Stromal cell of bone marrow (primary cell): ENCODE measurements around the gene EXOC4.
"Not testable (repeated sequence)": the region's sequence is repeated elsewhere in the genome, so short reads cannot be mapped to it uniquely, and the experiment has no call there.

Experiments used
- DNase-seq: peaks from one replicate; pipeline ENCODE4 v3.0.0-alpha.2; 2012; ENCODE audit warnings: low read depth

EXOC4 gene

DNA sequence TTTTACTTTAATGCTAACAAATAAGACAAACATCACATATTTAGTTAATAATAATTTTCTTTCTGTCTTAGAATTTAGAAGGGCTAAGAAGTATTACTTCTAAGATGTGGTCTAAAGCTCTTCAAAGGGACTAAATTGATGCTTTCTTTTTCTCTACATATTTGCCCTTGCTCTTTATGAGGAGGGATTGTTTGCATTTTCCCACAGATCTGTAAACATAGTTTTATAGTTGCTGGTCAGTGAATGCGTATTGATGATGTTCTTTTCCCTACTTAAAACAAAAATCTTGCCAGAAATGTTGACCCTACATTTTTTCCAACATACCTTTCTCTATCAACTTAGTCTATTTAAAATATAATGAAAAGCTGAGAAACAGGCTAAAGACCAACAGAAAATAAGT is 501.8 kb downstream of the EXOC4 start:
- no peak for DNase-seq

GRCh38 chr7:133755901-133756300 is 503.0 kb downstream of the EXOC4 start:
- DNase-seq = no peak

- DNase-seq = no peak
Observed at GRCh38 chr7:133761443-133761842, 508.6 kb downstream of the EXOC4 start.

GRCh38 chr7:133763076-133763640 is 510.3 kb downstream of the EXOC4 start:
- no peak for DNase-seq

DNA sequence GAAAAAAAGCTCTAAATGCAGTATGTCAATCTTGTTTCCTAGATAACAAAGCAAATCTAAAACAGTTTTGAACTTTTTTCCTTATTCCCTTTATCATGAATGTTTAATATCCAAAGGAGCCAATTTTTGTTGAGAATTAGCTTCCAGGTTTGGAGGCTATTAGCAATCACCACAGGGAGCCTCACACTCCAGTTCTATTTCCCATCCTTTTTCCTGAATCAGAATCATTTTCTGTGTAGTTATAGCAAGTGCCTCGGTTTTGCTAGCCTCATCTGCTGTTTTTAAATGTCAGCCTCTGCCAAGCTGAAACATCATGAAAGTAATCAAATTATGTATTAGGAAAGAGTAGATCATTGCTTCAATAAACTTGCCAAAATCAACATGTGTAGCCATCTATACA is 516.8 kb downstream of the EXOC4 start:
- no peak for DNase-seq

GRCh38 chr7:133770863-133771492 is 518.1 kb downstream of the EXOC4 start:
- peak; percentile 23 for DNase-seq

GRCh38 chr7:133771788-133772419 is 519.0 kb downstream of the EXOC4 start:
- no peak for DNase-seq

GRCh38 chr7:133773601-133774000 is 520.7 kb downstream of the EXOC4 start:
- DNase-seq = no peak

GRCh38 chr7:133775201-133775600 is 522.3 kb downstream of the EXOC4 start:
- no peak for DNase-seq

GRCh38 chr7:133776266-133776665 is 523.4 kb downstream of the EXOC4 start:
- no peak for DNase-seq

GRCh38 chr7:133777701-133778100 is 524.8 kb downstream of the EXOC4 start:
- no peak for DNase-seq

- no peak for DNase-seq
Observed at GRCh38 chr7:133778472-133778871, 525.6 kb downstream of the EXOC4 start.

DNA sequence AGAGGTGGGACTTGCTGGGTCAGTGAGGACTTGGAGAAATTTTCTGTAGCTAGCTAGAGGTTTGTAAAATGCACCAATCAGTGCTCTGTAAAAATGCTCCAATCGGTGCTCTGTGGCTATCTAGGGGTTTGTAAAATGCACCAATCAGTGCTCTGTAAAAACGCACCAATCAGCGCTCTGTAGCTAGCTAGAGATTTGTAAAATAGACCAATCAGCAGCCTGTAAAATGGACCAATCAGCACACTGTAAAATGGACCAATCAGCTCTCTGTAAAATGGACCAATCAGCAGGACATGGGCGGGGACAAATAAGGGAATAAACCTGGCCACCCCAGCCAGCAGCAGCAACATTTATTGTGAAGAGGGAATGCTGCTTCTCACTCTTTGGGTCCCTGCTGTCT is 526.7 kb downstream of the EXOC4 start:
- DNase-seq = not testable (repeated sequence)

DNA sequence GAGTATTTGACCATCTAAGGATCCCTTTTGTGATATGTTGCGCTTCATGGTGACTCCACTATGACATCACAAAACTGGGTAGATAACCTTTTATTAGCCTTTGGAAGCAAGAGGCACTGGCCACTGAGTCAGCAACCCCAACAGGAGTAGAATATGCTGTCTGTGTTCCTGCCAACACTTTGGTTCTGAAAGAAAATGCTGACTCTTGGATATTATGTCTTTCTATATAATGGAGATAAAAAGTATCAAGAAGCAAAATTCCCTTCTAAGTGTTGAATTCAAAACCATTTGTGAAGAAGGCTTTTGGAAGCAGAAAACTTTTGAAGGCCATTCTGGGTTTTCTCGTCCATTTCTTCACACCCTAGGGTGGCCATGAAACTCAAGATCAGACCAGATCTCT is 528.0 kb downstream of the EXOC4 start:
- DNase-seq = no peak

- no peak for DNase-seq
Observed at GRCh38 chr7:133781486-133782090, 528.7 kb downstream of the EXOC4 start.

DNA sequence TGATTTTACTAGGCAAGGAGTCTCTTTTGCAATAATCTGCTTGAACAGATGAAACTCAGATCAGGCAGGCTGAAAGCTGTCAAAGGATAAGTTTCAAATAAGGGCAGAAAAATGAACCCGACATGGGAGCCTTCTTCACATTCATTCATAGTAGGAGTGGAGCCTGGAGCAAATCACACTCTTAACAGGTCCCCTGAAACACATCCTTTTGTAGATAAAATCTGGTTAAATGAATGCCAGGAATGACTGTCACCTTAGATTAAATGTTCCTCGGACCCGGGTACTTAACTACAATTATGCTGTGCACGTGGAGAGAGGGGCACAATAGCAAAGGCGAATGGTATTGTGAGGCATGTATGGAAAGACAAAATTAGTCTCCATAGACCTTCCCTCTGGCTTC is 529.6 kb downstream of the EXOC4 start:
- DNase-seq = no peak

GRCh38 chr7:133783276-133783675 is 530.4 kb downstream of the EXOC4 start:
- DNase-seq = no peak

DNA sequence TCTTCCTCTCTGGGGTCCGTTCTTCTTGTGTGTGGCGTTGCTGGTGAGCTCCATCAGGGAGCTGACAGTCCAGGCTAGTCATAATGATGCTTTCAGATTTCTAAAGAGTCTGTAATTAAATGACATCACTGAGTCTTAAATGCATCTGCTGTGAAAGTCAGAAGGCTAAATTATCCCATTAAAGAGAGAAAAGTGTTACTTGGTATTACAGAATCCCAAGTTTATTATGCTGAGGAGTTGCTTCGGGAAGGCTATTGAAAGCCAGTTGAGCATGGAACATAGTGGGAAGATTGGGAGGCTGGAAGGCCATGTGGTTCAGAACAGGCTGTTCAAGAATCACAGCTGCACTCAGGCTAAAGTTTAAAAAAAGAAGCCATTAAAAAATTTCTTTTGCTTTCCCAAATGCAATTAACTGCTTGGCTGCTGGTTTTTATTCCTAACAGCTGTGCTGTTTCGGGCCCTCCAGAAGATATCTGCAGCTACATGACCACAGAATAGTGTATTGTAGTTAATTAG is 531.7 kb downstream of the EXOC4 start:
- no peak for DNase-seq

DNA sequence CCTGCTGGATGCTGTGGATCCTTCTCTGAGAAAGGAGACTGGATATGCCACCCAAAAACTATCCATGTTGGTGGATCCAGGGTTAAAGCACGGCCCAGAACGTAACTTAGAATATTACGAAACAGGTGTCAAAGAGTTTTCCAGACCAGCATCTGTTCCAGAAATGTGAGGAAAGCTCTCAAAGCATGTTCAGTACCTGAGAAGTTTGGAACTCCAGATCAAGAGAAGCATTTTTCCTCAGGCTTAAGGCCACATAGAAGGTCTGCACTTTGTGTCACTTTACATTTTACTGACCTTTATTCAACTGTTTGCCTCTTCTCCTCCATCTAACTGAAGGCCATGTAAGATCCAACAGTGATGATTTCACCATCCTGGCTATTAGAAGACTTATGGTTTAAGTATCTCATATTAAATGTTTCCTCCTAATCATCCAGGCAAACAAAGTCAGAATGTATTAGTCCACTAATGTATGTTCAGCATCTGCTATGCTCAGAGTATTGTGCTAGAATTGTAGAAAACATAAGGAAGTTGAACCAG is 533.6 kb downstream of the EXOC4 start:
- DNase-seq = no peak

- no peak for DNase-seq
Observed at GRCh38 chr7:133789974-133790373, 537.1 kb downstream of the EXOC4 start.

- no peak for DNase-seq
Observed at GRCh38 chr7:133790911-133791310, 538.0 kb downstream of the EXOC4 start.

- no peak for DNase-seq
Observed at GRCh38 chr7:133794479-133794878, 541.6 kb downstream of the EXOC4 start.
